T-helper 1 cell (primary cell): ENCODE data around the gene THBD.
A peak's percentile ranks its signal among the peaks of the same experiment; 100 is the strongest.

ENCODE experiments used
- DNase-seq, 5 donors: peaks; one replicate each; pipeline ENCODE4 v3.0.0-alpha.2; 2012 to 2020
- total RNA-seq, 4 donors: gene quantifications; one replicate each; lab custom pipeline; 2026; lab: John Stamatoyannopoulos, UW

THBD gene
- total RNA-seq = 0 to 0.39 (median 0) reads per million in 4 donors

GRCh38 chr20:23049201-23050075, at the start of gene THBD:
THBD (minus strand) TSS chr20:23049672; CDS start chr20:23049504, 168 bp downstream.
- peak in 1 of 5 donors; percentile 35 for DNase-seq

GRCh38 chr20:23097636-23098580, 48.4 kb upstream of the THBD start:
- no peak for DNase-seq

- no peak for DNase-seq
Observed at GRCh38 chr20:23096986-23097520, 47.6 kb upstream of the THBD start.

GRCh38 chr20:23096097-23096496, 46.6 kb upstream of the THBD start:
- DNase-seq = no peak

- no peak for DNase-seq
Observed at GRCh38 chr20:23095499-23095898, 46.0 kb upstream of the THBD start.

GRCh38 chr20:23094927-23095326, 45.5 kb upstream of the THBD start:
- DNase-seq = no peak

- DNase-seq = peak in 1 of 5 donors; percentile 4
Observed at GRCh38 chr20:23094213-23094896, 44.9 kb upstream of the THBD start.

- no peak for DNase-seq
Observed at GRCh38 chr20:23093613-23094012, 44.1 kb upstream of the THBD start.

- no peak for DNase-seq
Observed at GRCh38 chr20:23092861-23093495, 43.5 kb upstream of the THBD start.

- DNase-seq = no peak
Observed at GRCh38 chr20:23092384-23092756, 42.9 kb upstream of the THBD start.

GRCh38 chr20:23091721-23092383, 42.4 kb upstream of the THBD start:
- DNase-seq = no peak

GRCh38 chr20:23090878-23091277, 41.4 kb upstream of the THBD start:
- DNase-seq = no peak

- no peak for DNase-seq
Observed at GRCh38 chr20:23090147-23090546, 40.7 kb upstream of the THBD start.

GRCh38 chr20:23088866-23089265, 39.4 kb upstream of the THBD start:
- no peak for DNase-seq

- DNase-seq = no peak
Observed at GRCh38 chr20:23087587-23088251, 38.2 kb upstream of the THBD start.

- DNase-seq = no peak
Observed at GRCh38 chr20:23086931-23087411, 37.5 kb upstream of the THBD start.

GRCh38 chr20:23086056-23086566, 36.6 kb upstream of the THBD start, which contains the start of gene CD93:
CD93 (minus strand) TSS chr20:23086324; CDS start chr20:23086192, 132 bp downstream.
- DNase-seq = peak in 1 of 5 donors; percentile 82

- DNase-seq = no peak
Observed at GRCh38 chr20:23085436-23086055, 36.1 kb upstream of the THBD start.

- DNase-seq = no peak
Observed at GRCh38 chr20:23084845-23085365, 35.4 kb upstream of the THBD start.
